ENCODE measurements around the gene ANKH. TPM values are rescaled to one million over a fixed set of nuclear protein-coding genes. Genes with fewer than 3 reads are reported as not detected.

The ANKH gene
- total RNA-seq, 2 experiments from 2014 or later: 123 to 128 TPM

GRCh38 chr5:14668181-14668591 lies 203.4 kb downstream of the ANKH start:
- H3K9me3 Mint-ChIP-seq: no peaks in the 10 kb centered on the region
- intact Hi-C loops (cut with micrococcal nuclease): loop anchor here (5.0 kb wide), 2 partner anchors 526 to 1799 kb away; partner anchors contain the start of genes TRIO and ZNF622
- peak; percentile 62 for DNase-seq
- H3K4me1 Mint-ChIP-seq (ENCODE audit: low read depth): peaks cover 72% of the 10 kb centered on the region
- CTCF ChIA-PET: interaction anchor here (0.7 to 1.4 kb wide), 2 partner anchors 9 to 19 kb away, joined by 3 to 4 read pairs; no protein-coding TSS in a partner anchor
- H3K36me3 Mint-ChIP-seq: peaks cover 16% of the 10 kb centered on the region
- POLR2A ChIA-PET: interaction anchor here (2.7 kb wide), 1 partner anchor 7 kb away, joined by 12 read pairs; no protein-coding TSS in a partner anchor
- H3K27me3 Mint-ChIP-seq: no peaks in the 10 kb centered on the region
- peak overlapping the region; percentile 92 for H3K4me3 Mint-ChIP-seq
- peak overlapping the region; percentile 85 for H3K27ac Mint-ChIP-seq

GRCh38 chr5:14667770-14668169 lies 203.8 kb downstream of the ANKH start:
- intact Hi-C loops (cut with micrococcal nuclease): loop anchor here (5.0 kb wide), 2 partner anchors 525 to 1800 kb away; partner anchors contain the start of genes TRIO and ZNF622
- Mint-ChIP-seq H3K27me3 (no peaks in the 10 kb centered on the region), H3K36me3 (peaks cover 16% of the 10 kb centered on the region), H3K9me3 (no peaks in the 10 kb centered on the region), H3K4me1 (ENCODE audit: low read depth) (peaks cover 72% of the 10 kb centered on the region), H3K4me3 (peak overlapping the region; percentile 92), H3K27ac (peak overlapping the region; percentile 85)
- CTCF ChIA-PET: interaction anchor here (1.0 to 1.5 kb wide), 4 partner anchors 10 to 336 kb away, joined by 3 to 5 read pairs (median 4); no protein-coding TSS in a partner anchor
- POLR2A ChIA-PET: interaction anchor here (2.7 kb wide), 1 partner anchor 8 kb away, joined by 12 read pairs; no protein-coding TSS in a partner anchor
- DNase-seq: no peak

GRCh38 chr5:14667290-14667689 lies 204.3 kb downstream of the ANKH start:
- DNase-seq: no peak
- Mint-ChIP-seq H3K27ac (peak overlapping the region; percentile 85), H3K4me3 (peak overlapping the region; percentile 92), H3K36me3 (peaks cover 18% of the 10 kb centered on the region), H3K9me3 (no peaks in the 10 kb centered on the region), H3K4me1 (ENCODE audit: low read depth) (peaks cover 72% of the 10 kb centered on the region), H3K27me3 (no peaks in the 10 kb centered on the region)
- intact Hi-C loops (cut with micrococcal nuclease): loop anchor here (5.0 kb wide), 2 partner anchors 525 to 1800 kb away; partner anchors contain the start of genes TRIO and ZNF622
- ChIA-PET CTCF (interaction anchor here (0.8 to 1.8 kb wide), 8 partner anchors 8 to 336 kb away, joined by 3 to 8 read pairs (median 4); no protein-coding TSS in a partner anchor), POLR2A (interaction anchor here (1.0 to 2.7 kb wide), 2 partner anchors 8 to 150 kb away, joined by 3 to 12 read pairs; no protein-coding TSS in a partner anchor)

- POLR2A ChIA-PET: interaction anchor here (0.6 to 2.7 kb wide), 3 partner anchors 9 to 151 kb away, joined by 3 to 12 read pairs (median 3); no protein-coding TSS in a partner anchor
- CTCF ChIA-PET: interaction anchor here (1.0 to 1.8 kb wide), 5 partner anchors 9 to 205 kb away, joined by 3 to 8 read pairs (median 5); partner anchors contain the start of gene ANKH
- intact Hi-C loops (cut with micrococcal nuclease): loop anchor here (5.0 kb wide), 2 partner anchors 524 to 1801 kb away; partner anchors contain the start of genes TRIO and ZNF622
- H3K27ac Mint-ChIP-seq: peak overlapping the region; percentile 85
- H3K4me3 Mint-ChIP-seq: peak overlapping the region; percentile 92
- H3K36me3 Mint-ChIP-seq: peaks cover 18% of the 10 kb centered on the region
- no peaks in the 10 kb centered on the region for H3K27me3 Mint-ChIP-seq
- no peaks in the 10 kb centered on the region for H3K9me3 Mint-ChIP-seq
- peaks cover 65% of the 10 kb centered on the region for H3K4me1 Mint-ChIP-seq (ENCODE audit: low read depth)
- DNase-seq: no peak
Observed at GRCh38 chr5:14666357-14666756, 205.2 kb downstream of the ANKH start.

GRCh38 chr5:14665949-14666348 lies 205.6 kb downstream of the ANKH start:
- peak overlapping the region; percentile 85 for H3K27ac Mint-ChIP-seq
- CTCF ChIA-PET: interaction anchor here (1.0 to 1.8 kb wide), 3 partner anchors 8 to 205 kb away, joined by 3 to 8 read pairs (median 4); partner anchors contain the start of gene ANKH
- H3K27me3 Mint-ChIP-seq: no peaks in the 10 kb centered on the region
- H3K36me3 Mint-ChIP-seq: peaks cover 18% of the 10 kb centered on the region
- intact Hi-C loops (cut with micrococcal nuclease): loop anchor here (2.0 to 5.0 kb wide), 8 partner anchors 57 to 1801 kb away; partner anchors contain the start of genes ANKH, TRIO and ZNF622
- peak overlapping the region; percentile 92 for H3K4me3 Mint-ChIP-seq
- DNase-seq: peak; percentile 78
- peaks cover 62% of the 10 kb centered on the region for H3K4me1 Mint-ChIP-seq (ENCODE audit: low read depth)
- POLR2A ChIA-PET: interaction anchor here (2.7 kb wide), 1 partner anchor 10 kb away, joined by 12 read pairs; no protein-coding TSS in a partner anchor
- no peaks in the 10 kb centered on the region for H3K9me3 Mint-ChIP-seq

GRCh38 chr5:14665101-14665822 lies 206.3 kb downstream of the ANKH start:
- Mint-ChIP-seq H3K4me1 (ENCODE audit: low read depth) (peaks cover 59% of the 10 kb centered on the region), H3K27me3 (no peaks in the 10 kb centered on the region), H3K36me3 (peaks cover 18% of the 10 kb centered on the region), H3K27ac (peak overlapping the region; percentile 86), H3K9me3 (no peaks in the 10 kb centered on the region), H3K4me3 (peak overlapping the region; percentile 92)
- intact Hi-C loops (cut with micrococcal nuclease): loop anchor here (2.0 to 5.0 kb wide), 8 partner anchors 58 to 1802 kb away; partner anchors contain the start of genes ANKH, TRIO and ZNF622
- POLR2A ChIA-PET: interaction anchor here (1.0 kb wide), 1 partner anchor 83 kb away, joined by 3 read pairs; no protein-coding TSS in a partner anchor
- DNase-seq: peak; percentile 43
- CTCF ChIA-PET: interaction anchor here (1.0 to 1.8 kb wide), 2 partner anchors 10 to 206 kb away, joined by 4 to 8 read pairs; partner anchors contain the start of gene ANKH

GRCh38 chr5:14664270-14665100 lies 207.1 kb downstream of the ANKH start, which contains the start of gene OTULIN:
Gene OTULIN, plus strand, starts transcription at chr5:14664718. Its CDS starts 108 bp downstream, at chr5:14664826.
- Mint-ChIP-seq H3K27ac (peak within 1 kb of the TSS; percentile 95), H3K4me1 (ENCODE audit: low read depth) (peaks cover 54% of the 10 kb centered on the region), H3K27me3 (no peaks in the 10 kb centered on the region), H3K4me3 (peak within 1 kb of the TSS; percentile 92), H3K36me3 (peaks cover 18% of the 10 kb centered on the region), H3K9me3 (no peaks in the 10 kb centered on the region)
- peak; percentile 94 for DNase-seq
- intact Hi-C loops (cut with micrococcal nuclease): loop anchor here (2.0 to 5.0 kb wide), 8 partner anchors 58 to 1803 kb away; partner anchors contain the start of genes ANKH, TRIO and ZNF622
- CTCF ChIA-PET: interaction anchor here (1.0 to 1.2 kb wide), 2 partner anchors 16 to 313 kb away, joined by 3 to 5 read pairs; no protein-coding TSS in a partner anchor
- POLR2A ChIA-PET: interaction anchor here (0.7 to 1.2 kb wide), 4 partner anchors 44 to 250 kb away, joined by 3 to 10 read pairs (median 3); no protein-coding TSS in a partner anchor

- ChIA-PET POLR2A (interaction anchor here (0.7 to 1.2 kb wide), 3 partner anchors 45 to 250 kb away, joined by 3 to 10 read pairs (median 3); no protein-coding TSS in a partner anchor), CTCF (interaction anchor here (1.0 to 1.2 kb wide), 2 partner anchors 15 to 312 kb away, joined by 3 to 5 read pairs; no protein-coding TSS in a partner anchor)
- peaks cover 49% of the 10 kb centered on the region for H3K4me1 Mint-ChIP-seq (ENCODE audit: low read depth)
Observed at GRCh38 chr5:14663734-14664269, 207.8 kb downstream of the ANKH start.

GRCh38 chr5:14662721-14663260 lies 208.8 kb downstream of the ANKH start:
- ChIA-PET CTCF (interaction anchor here (1.2 to 1.8 kb wide), 2 partner anchors 14 kb away, joined by 3 to 11 read pairs; no protein-coding TSS in a partner anchor), POLR2A (no interaction called here)
- Mint-ChIP-seq H3K4me1 (ENCODE audit: low read depth) (peaks cover 41% of the 10 kb centered on the region), H3K4me3 (no peak overlapping the region), H3K27me3 (no peaks in the 10 kb centered on the region), H3K36me3 (peaks cover 15% of the 10 kb centered on the region), H3K9me3 (no peaks in the 10 kb centered on the region), H3K27ac (no peak overlapping the region)
- intact Hi-C loops (cut with micrococcal nuclease): loop anchor here (1.0 kb wide), 1 partner anchor 9 kb away; no protein-coding TSS in a partner anchor
- DNase-seq: no peak

More at GRCh38 chr5:14663734-14664269, 207.8 kb downstream of the ANKH start:
- Mint-ChIP-seq H3K36me3 (peaks cover 18% of the 10 kb centered on the region), H3K27me3 (no peaks in the 10 kb centered on the region), H3K4me3 (peak overlapping the region; percentile 89), H3K9me3 (no peaks in the 10 kb centered on the region), H3K27ac (peak overlapping the region; percentile 95)
- DNase-seq: peak; percentile 35
- intact Hi-C loops (cut with micrococcal nuclease): loop anchor here (2.0 kb wide), 6 partner anchors 59 to 249 kb away; partner anchors contain the start of gene ANKH

GRCh38 chr5:14660833-14661232 lies 210.7 kb downstream of the ANKH start:
- DNase-seq: no peak
- H3K9me3 Mint-ChIP-seq: no peaks in the 10 kb centered on the region
- H3K4me1 Mint-ChIP-seq (ENCODE audit: low read depth): peaks cover 40% of the 10 kb centered on the region
- no peak overlapping the region for H3K4me3 Mint-ChIP-seq
- intact Hi-C loops (cut with micrococcal nuclease): no loop called here
- POLR2A ChIA-PET: no interaction called here
- no peaks in the 10 kb centered on the region for H3K27me3 Mint-ChIP-seq
- CTCF ChIA-PET: interaction anchor here (1.3 to 1.8 kb wide), 2 partner anchors 12 kb away, joined by 9 to 11 read pairs; no protein-coding TSS in a partner anchor
- peaks cover 7% of the 10 kb centered on the region for H3K36me3 Mint-ChIP-seq
- H3K27ac Mint-ChIP-seq: no peak overlapping the region

Measured in activated CD4-positive, alpha-beta memory T cell treated with anti-CD3 and anti-CD28 coated beads for 36 hours (primary cell).